Natural killer cell (primary cell): Measurements from ENCODE around the gene GALNT5. TPM values are rescaled to one million over a fixed set of nuclear protein-coding genes. Genes with fewer than 3 reads are reported as not detected.
"Not testable (repeated sequence)": the region's sequence is repeated elsewhere in the genome, so short reads cannot be mapped to it uniquely, and the experiment has no call there.

Experiments used
- ATAC-seq, 3 donors: fragments of 150-1000 bp in 2 of 3; fragments of 200-7000 bp in 1 of 3; cut with Tn5 transposase; 1 replicate in 1 of 3; 2 replicates in 2 of 3; pipeline ENCODE4 v1.10.0; 2021; ENCODE audit warnings: mild to moderate bottlenecking in 2 of 3, moderate library complexity in 2 of 3
- DNase-seq, 2 donors: peaks; one replicate each; pipeline versions ENCODE4 v3.0.0 to v3.0.0-alpha.2; 2013 to 2021; ENCODE audit warnings: mixed read lengths in 1 of 2
- H3K27ac ChIP-seq: one replicate; pipeline ENCODE4 v1.5.1; 2013; ENCODE audit warnings: mild to moderate bottlenecking, low read length
- H3K27me3 ChIP-seq: one replicate; pipeline ENCODE4 v1.6.1; 2013; ENCODE audit warnings: low read length; ENCODE audit not compliant: control insufficient read depth, insufficient read depth
- H3K36me3 ChIP-seq: one replicate; pipeline ENCODE4 v1.6.1; 2013; ENCODE audit warnings: low read length; ENCODE audit not compliant: control insufficient read depth, insufficient read depth
- H3K4me1 ChIP-seq: one replicate; pipeline ENCODE4 v1.6.1; 2013; ENCODE audit warnings: low read length; ENCODE audit not compliant: control insufficient read depth, insufficient read depth
- H3K4me3 ChIP-seq: one replicate; pipeline ENCODE4 v1.5.1; 2013; ENCODE audit warnings: low read length
- H3K9me3 ChIP-seq: one replicate; pipeline ENCODE4 v1.6.1; 2013; ENCODE audit warnings: low read length; ENCODE audit not compliant: control insufficient read depth, insufficient read depth
- H3K27ac Mint-ChIP-seq, 2 donors: one replicate each; pipeline ENCODE4 v1.8.0; 2022; ENCODE audit warnings: mild to moderate bottlenecking in 2 of 2, mixed read lengths in 2 of 2, moderate library complexity in 1 of 2
- H3K27me3 Mint-ChIP-seq, 2 donors: one replicate each; pipeline ENCODE4 v1.8.0; 2022; ENCODE audit warnings: low read depth in 2 of 2, mixed read lengths in 2 of 2
- H3K36me3 Mint-ChIP-seq: one replicate; pipeline ENCODE4 v1.8.0; 2022; ENCODE audit warnings: mixed read lengths
- H3K4me1 Mint-ChIP-seq, 2 donors: one replicate each; pipeline ENCODE4 v1.8.0; 2022; ENCODE audit warnings: mixed read lengths in 2 of 2
- H3K4me3 Mint-ChIP-seq: one replicate; pipeline ENCODE4 v1.8.0; 2022; ENCODE audit warnings: mild to moderate bottlenecking, moderate library complexity, mixed read lengths
- H3K9me3 Mint-ChIP-seq, 2 donors: one replicate each; pipeline ENCODE4 v1.8.0; 2022; ENCODE audit warnings: mixed read lengths in 2 of 2
- WGBS: methylation state at CpG from one replicate; pipeline ENCODE4 v1.1.7; 2013; ENCODE audit warnings: missing lambda C conversion rate; ENCODE audit not compliant: insufficient coverage; 5-methylcytosine and 5-hydroxymethylcytosine counted together
- intact Hi-C: fragments of 100-400 bp; cut with micrococcal nuclease; formaldehyde crosslinking; loops from one replicate; pipeline ENCODE4 v1.14.2; 2022
- total RNA-seq, 4 donors: library from RNA; stranded (reverse); fragments of 120-200 nt in 1 of 4; gene quantifications; one replicate each; pipeline versions ENCODE4 v1.2.3 to v1.2.4, GENCODE V29; 2013 to 2022
- TF ChIP-seq, protein P1 (sequence below): fragments of 200-600 bp; IDR thresholded peaks from one replicate; pipeline ENCODE4 v1.8.0; 2022; ENCODE audit warnings: antibody characterized with exemption

The GALNT5 gene
- total RNA-seq, 3 donors from 2014 or later (not counting 1 experiment from before 2014, with no cell fraction given): not detected

DNA sequence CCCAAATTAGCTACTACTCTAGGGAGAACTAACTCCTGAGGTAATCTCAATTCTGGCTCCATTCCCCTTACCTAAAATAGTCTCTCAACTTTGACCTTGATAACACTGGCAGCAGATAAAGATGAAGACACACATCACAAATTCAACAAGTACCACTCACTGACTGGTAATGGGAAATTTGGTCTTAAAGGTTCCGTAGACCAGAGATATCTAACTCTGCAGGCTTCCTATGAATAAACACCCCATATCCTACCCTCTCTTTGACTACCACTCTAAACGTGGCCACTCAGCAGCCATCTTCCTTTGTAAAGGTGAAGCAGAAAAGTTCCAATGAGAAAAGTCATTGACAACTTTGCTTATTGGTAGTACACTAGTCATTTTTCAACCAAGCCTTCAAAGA, 38.6 kb upstream of the GALNT5 start:
- WGBS: 83% methylated on average over 2 of the region's 2 CpGs
- H3K9me3 Mint-ChIP-seq: no peaks in the 10 kb centered on the region
- no peak overlapping the region for H3K27ac ChIP-seq
- H3K27me3 Mint-ChIP-seq: no peaks in the 10 kb centered on the region
- no peaks in the 10 kb centered on the region for H3K9me3 ChIP-seq
- no peak overlapping the region for H3K4me3 ChIP-seq
- H3K36me3 ChIP-seq: no peaks in the 10 kb centered on the region
- intact Hi-C loops: no loop called here
- ATAC-seq (no peak), DNase-seq (no peak)
- no peaks in the 10 kb centered on the region for H3K36me3 Mint-ChIP-seq
- TF ChIP-seq, protein P1, sequence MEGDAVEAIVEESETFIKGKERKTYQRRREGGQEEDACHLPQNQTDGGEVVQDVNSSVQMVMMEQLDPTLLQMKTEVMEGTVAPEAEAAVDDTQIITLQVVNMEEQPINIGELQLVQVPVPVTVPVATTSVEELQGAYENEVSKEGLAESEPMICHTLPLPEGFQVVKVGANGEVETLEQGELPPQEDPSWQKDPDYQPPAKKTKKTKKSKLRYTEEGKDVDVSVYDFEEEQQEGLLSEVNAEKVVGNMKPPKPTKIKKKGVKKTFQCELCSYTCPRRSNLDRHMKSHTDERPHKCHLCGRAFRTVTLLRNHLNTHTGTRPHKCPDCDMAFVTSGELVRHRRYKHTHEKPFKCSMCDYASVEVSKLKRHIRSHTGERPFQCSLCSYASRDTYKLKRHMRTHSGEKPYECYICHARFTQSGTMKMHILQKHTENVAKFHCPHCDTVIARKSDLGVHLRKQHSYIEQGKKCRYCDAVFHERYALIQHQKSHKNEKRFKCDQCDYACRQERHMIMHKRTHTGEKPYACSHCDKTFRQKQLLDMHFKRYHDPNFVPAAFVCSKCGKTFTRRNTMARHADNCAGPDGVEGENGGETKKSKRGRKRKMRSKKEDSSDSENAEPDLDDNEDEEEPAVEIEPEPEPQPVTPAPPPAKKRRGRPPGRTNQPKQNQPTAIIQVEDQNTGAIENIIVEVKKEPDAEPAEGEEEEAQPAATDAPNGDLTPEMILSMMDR: no peak
- no peaks in the 10 kb centered on the region for H3K4me1 ChIP-seq
- no peaks in the 10 kb centered on the region for H3K4me1 Mint-ChIP-seq
- no peaks in the 10 kb centered on the region for H3K27me3 ChIP-seq
- no peak overlapping the region for H3K27ac Mint-ChIP-seq
- no peak overlapping the region for H3K4me3 Mint-ChIP-seq

DNA sequence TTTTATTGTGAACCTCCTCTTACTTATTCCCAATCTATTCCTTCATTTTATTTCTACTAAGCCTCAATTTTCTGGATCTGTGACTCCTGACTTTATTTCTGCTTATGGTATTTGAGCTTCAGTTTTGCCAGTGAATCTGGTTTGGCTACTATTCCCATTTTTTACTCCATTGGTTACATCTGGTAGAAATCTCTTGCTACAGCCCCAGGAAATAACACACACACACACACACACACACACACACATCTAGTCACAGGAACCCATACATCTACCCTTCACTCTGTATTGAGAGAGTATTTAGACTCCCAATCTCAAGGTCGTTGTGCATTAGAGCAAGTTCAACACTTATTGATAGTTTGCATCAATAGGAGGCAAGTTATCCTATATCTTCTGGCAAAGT, 37.0 kb upstream of the GALNT5 start:
- whole genome bisulfite sequencing: no CpG with 5 or more reads among the region's 1 CpG

DNA sequence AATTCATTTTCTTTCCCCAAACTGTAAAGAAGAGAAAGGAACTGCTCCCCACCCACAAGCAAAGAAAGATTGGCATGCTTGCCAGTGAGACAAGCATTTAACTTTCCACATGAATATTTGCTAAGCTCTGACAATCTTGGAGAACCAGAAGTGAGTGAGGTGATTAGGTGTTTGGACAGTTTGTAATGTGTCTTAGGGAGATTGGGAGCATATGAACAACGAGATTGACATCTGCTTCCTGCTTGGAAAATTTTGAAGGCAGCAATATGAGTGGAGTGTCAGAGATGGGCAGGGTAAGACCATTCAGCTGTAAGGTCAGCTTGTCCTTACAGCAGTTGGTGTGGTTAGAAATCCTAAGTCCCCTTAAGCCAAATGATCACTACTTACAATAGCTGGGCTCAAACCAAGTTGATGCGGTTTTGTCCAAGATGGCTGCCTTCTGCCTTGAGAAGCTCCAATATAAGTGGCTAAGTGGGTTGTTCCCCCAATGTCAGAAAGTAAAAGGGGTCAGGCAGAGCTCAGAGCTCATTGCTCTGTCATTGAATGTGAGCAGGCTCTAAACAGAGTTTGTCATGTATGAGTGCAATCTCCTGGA, 36.0 kb upstream of the GALNT5 start:
- Mint-ChIP-seq H3K4me3 (no peak overlapping the region), H3K4me1 (no peaks in the 10 kb centered on the region), H3K9me3 (no peaks in the 10 kb centered on the region), H3K36me3 (no peaks in the 10 kb centered on the region), H3K27me3 (no peaks in the 10 kb centered on the region), H3K27ac (no peak overlapping the region)
- H3K27me3 ChIP-seq: no peaks in the 10 kb centered on the region
- no peak for ATAC-seq
- no peak for DNase-seq
- WGBS: 74% methylated on average over 2 of the region's 2 CpGs
- H3K4me3 ChIP-seq: no peak overlapping the region
- no peaks in the 10 kb centered on the region for H3K4me1 ChIP-seq
- H3K27ac ChIP-seq: no peak overlapping the region
- no peaks in the 10 kb centered on the region for H3K36me3 ChIP-seq
- no peaks in the 10 kb centered on the region for H3K9me3 ChIP-seq
- intact Hi-C loops: no loop called here
- TF ChIP-seq, protein P1: no peak

More for the DNA sequence above, 37.0 kb upstream of the GALNT5 start:
- intact Hi-C loops: no loop called here
- Histone ChIP-seq H3K27me3 (no peaks in the 10 kb centered on the region), H3K36me3 (no peaks in the 10 kb centered on the region), H3K9me3 (no peaks in the 10 kb centered on the region), H3K27ac (no peak overlapping the region), H3K4me1 (no peaks in the 10 kb centered on the region), H3K4me3 (no peak overlapping the region)
- no peaks in the 10 kb centered on the region for H3K27me3 Mint-ChIP-seq
- H3K4me1 Mint-ChIP-seq: no peaks in the 10 kb centered on the region
- no peaks in the 10 kb centered on the region for H3K36me3 Mint-ChIP-seq
- no peak for ATAC-seq
- no peak overlapping the region for H3K27ac Mint-ChIP-seq
- no peaks in the 10 kb centered on the region for H3K9me3 Mint-ChIP-seq
- H3K4me3 Mint-ChIP-seq: no peak overlapping the region
- TF ChIP-seq, protein P1: no peak
- no peak for DNase-seq

DNA sequence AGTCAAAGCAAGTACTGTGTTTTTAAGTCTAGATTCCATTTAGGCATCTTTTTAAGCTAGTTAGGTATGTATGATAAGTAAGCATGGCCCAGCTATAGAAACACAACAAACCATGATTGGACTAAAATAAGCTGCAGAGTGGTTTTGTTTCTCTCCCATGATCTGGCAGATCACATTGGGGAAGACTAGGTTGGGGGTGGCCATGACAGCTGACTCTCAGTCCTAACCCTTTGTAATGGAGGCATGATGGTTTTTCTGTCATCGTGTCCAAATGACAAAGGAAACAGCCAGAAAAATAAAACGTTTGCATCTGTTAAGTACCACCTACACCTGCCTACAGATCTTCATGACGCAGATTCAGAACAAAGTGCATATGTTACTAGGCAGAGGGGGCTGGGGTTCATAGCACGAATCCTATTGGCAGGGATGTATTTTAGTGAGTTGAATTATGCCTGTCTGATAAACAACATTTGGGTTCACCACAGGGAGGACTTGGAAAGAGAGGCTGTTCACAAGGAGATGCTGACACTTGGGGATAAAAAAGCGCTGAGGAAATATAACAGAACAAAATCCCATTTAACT, 33.8 kb upstream of the GALNT5 start:
- Histone ChIP-seq H3K4me1 (no peaks in the 10 kb centered on the region), H3K4me3 (no peak overlapping the region), H3K36me3 (no peaks in the 10 kb centered on the region), H3K9me3 (no peaks in the 10 kb centered on the region), H3K27me3 (no peaks in the 10 kb centered on the region), H3K27ac (no peak overlapping the region)
- no peaks in the 10 kb centered on the region for H3K4me1 Mint-ChIP-seq
- H3K9me3 Mint-ChIP-seq: no peaks in the 10 kb centered on the region
- H3K36me3 Mint-ChIP-seq: no peaks in the 10 kb centered on the region
- TF ChIP-seq, protein P1: no peak
- no peaks in the 10 kb centered on the region for H3K27me3 Mint-ChIP-seq
- DNase-seq (no peak), ATAC-seq (no peak)
- no peak overlapping the region for H3K4me3 Mint-ChIP-seq
- intact Hi-C loops: no loop called here
- WGBS: 92% methylated on average over 2 of the region's 5 CpGs
- H3K27ac Mint-ChIP-seq: no peak overlapping the region

DNA sequence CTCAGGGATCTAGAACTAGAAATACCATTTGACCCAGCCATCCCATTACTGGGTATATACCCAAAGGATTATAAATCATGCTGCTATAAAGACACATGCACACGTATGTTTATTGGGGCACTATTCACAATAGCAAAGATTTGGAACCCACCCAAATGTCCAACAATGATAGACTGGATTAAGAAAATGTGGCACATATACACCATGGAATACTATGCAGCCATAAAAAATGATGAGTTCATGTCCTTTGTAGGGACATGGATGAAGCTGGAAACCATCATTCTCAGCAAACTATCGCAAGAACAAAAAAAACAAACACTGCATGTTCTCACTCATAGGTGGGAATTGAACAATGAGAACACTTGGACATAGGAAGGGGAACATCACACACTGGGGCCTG, 33.1 kb upstream of the GALNT5 start:
- H3K9me3 ChIP-seq, H3K4me1 Mint-ChIP-seq, intact Hi-C loops, ATAC-seq, DNase-seq, H3K27me3 ChIP-seq, H3K4me3 Mint-ChIP-seq, H3K36me3 ChIP-seq, H3K9me3 Mint-ChIP-seq, H3K27me3 Mint-ChIP-seq, H3K27ac ChIP-seq, H3K4me3 ChIP-seq, H3K27ac Mint-ChIP-seq, H3K36me3 Mint-ChIP-seq, H3K4me1 ChIP-seq: not testable (repeated sequence)
- no CpG with 5 or more reads among the region's 2 CpGs for WGBS
